ENCODE data around the gene PRPF38B. TPM values are rescaled to one million over a fixed set of nuclear protein-coding genes. Genes with fewer than 3 reads are reported as not detected.

Gene PRPF38B, protein sequence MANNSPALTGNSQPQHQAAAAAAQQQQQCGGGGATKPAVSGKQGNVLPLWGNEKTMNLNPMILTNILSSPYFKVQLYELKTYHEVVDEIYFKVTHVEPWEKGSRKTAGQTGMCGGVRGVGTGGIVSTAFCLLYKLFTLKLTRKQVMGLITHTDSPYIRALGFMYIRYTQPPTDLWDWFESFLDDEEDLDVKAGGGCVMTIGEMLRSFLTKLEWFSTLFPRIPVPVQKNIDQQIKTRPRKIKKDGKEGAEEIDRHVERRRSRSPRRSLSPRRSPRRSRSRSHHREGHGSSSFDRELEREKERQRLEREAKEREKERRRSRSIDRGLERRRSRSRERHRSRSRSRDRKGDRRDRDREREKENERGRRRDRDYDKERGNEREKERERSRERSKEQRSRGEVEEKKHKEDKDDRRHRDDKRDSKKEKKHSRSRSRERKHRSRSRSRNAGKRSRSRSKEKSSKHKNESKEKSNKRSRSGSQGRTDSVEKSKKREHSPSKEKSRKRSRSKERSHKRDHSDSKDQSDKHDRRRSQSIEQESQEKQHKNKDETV
- total RNA-seq, result 20.1 and 22.7 TPM in 2 replicates

DNA sequence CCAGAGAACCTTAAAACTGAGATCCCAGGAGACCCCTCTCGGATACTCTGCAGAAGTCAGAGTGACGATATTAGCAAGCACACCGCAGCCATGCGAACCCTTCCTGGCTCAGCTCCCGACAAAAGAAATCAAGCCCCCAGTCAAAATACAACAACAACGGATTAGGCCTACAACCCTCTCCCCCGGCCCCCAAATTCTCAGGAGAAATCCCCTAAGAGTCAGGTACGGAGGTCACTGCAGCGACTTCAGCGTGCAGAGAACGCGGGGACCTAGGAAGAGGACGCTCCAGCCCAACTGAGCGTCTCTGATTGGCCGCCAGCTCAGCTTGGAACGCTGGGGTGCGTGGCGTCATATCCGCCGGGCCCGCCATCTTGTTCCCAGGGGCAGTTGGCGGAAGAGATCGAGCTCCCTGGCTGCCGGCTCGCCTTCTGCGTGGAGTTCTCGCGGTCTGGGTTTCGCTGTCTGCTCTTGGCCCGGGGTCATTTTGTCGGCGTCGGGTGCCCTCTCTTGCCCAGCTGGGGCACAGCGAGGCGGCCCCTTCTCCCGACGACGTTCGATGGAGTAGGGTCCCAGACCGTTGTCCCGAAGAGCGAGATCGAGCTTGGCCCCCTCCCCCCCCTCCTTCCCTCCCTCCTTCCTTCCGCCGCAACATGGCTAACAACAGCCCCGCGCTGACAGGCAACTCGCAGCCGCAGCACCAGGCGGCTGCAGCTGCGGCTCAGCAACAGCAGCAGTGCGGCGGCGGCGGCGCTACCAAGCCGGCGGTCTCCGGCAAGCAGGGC lies at the start of gene PRPF38B:
PRPF38B (plus strand) TSS at position 369 of the 782 bp plus-strand sequence; CDS start at position 651, 282 bp downstream.

DNA sequence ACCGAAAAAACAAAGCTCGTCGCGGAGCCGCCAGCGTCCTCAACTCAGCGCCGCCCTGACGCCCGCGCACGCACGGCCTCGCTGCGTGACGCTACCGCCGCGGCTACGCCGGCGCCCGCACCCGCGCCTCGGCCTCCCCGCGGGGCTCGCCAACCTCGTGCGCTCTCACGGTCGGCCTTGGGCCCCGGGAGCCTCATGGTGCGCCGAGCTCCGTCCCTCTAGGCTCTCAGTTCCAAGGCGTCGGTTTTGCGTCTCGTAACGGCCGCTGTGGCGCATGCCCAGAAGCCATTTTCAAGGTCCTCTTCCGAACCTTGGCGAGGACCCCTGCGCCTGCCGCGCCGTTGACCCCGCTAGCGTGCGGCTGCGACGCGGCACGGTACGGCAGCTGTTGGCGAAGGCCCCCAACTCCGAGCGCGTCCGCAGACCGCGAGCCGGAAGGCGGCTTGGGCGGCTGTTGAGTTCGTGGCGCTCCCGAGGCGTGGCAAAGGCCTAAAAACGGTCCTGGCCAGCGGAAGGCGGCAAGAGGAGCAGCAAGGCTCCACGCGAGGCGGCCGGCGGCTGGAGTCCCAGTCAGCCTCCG lies 31.0 kb upstream of the PRPF38B start, which contains the start of gene HENMT1:
HENMT1 (minus strand) TSS at position 64 of the 580 bp plus-strand sequence. CDS start 1,209 bp downstream, outside the sequence.

DNA sequence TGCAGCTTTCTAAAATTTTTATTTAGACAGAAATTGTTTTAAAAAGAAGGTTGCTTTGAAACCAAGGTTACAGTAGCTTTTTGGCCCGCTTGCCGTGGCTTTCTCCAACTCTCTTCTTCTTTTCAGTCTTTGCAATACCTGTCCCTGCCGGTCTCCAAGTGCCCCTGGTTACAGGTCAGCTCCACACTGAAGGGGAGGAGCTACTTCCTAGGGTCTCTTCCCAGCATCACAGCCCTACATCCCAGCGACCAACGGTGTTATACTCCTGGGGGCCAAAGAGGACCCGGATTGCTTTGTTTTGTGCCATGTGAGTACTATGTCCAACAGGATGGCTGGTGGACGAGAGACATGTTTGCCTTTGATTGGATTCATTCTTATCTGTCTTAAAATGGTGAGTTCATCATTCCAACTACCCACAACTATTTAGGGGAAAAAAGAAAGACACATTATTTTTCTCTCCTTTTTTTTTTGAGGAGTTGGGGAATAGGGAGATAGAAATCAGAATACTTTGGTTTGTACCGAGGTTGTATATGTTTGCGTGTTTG lies 20.6 kb downstream of the PRPF38B start, which contains the start of gene FNDC7:
FNDC7 (plus strand) TSS at position 303 of the 545 bp plus-strand sequence; CDS start at position 329, 26 bp downstream.

DNA sequence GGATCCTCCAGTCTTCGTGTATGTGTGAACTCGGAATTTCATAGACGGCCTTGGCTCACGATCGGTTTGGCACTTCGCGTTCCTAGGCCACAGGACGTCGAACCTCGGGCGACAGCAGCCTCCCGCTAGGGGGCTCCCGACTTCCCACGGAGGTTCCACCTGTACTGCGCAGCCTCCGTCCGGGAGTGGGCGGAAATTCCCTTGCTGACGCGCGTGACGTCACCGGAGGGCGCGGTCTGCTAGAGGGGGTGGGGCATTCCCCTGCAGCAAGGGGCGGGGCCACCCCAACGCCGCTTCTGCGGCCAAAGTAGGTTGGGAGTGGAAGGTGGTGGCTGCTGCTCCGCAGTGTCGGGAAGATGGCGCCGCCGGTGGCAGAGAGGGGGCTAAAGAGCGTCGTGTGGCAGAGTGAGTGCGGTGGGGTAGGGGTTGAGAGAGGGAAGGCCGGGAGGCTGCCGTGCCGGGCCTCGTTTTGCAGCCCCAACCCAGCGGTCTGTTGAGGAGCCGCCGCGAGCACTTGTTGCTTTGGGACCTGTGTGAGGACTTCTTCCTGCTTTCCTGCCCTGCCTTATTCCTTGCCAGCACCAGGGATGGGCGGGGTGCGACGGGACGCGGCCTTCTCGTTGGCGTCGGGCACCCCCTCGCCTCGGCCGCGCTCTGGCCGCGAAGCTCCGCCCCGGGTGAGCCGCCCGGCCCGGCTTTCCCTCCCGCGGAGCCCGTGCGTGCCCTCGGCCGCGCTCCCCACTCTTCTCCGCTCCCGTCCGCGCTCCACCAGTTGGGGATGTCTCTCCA lies 54.5 kb downstream of the PRPF38B start, which contains the start of gene STXBP3:
STXBP3 (plus strand) TSS at position 293 of the 789 bp plus-strand sequence; CDS start at position 357, 64 bp downstream.

Other genes with a start within 250 kb of the PRPF38B start
- not detected in 2 replicates for gene NBPF6, start 242.0 kb upstream of the PRPF38B start, total RNA-seq
- 16.9 and 18.7 TPM in 2 replicates for gene EEIG2, start 132.2 kb upstream of the PRPF38B start, total RNA-seq
- 5.4 and 7.8 TPM in 2 replicates for gene HENMT1, start 31.2 kb upstream of the PRPF38B start, total RNA-seq
- gene FNDC7, start 20.6 kb downstream of the PRPF38B start, total RNA-seq, result 0.13 and 0.22 TPM in 2 replicates
- 75.0 and 75.9 TPM in 2 replicates for gene STXBP3, start 54.4 kb downstream of the PRPF38B start, total RNA-seq
- gene AKNAD1, start 164.8 kb downstream of the PRPF38B start, total RNA-seq, result 0.39 and 0.65 TPM in 2 replicates
- gene GPSM2, start 184.7 kb downstream of the PRPF38B start, total RNA-seq, result 41.8 and 43.5 TPM in 2 replicates